T-helper 2 cell treated with Interferon-gamma antibody and Interleukin-4, amounts not matched to agents 100 ng/mL and 5 ng/mL, for 36 hours (primary cell): ENCODE measurements around the gene NYNRIN. TPM values are rescaled to one million over a fixed set of nuclear protein-coding genes. Genes with fewer than 3 reads are reported as not detected.
"Not testable (repeated sequence)": the region's sequence is repeated elsewhere in the genome, so short reads cannot be mapped to it uniquely, and the experiment has no call there.

Experiments
- intact Hi-C: fragments of 100-400 bp; cut with micrococcal nuclease; formaldehyde crosslinking; loops from one replicate; pipeline ENCODE4 v1.15.1; 2023
- total RNA-seq: library from RNA; stranded (reverse); gene quantifications from 2 replicates; pipeline ENCODE4 v1.2.3, GENCODE V29; 2022

NYNRIN gene
- 0.14 TPM in 2 replicates for total RNA-seq

DNA sequence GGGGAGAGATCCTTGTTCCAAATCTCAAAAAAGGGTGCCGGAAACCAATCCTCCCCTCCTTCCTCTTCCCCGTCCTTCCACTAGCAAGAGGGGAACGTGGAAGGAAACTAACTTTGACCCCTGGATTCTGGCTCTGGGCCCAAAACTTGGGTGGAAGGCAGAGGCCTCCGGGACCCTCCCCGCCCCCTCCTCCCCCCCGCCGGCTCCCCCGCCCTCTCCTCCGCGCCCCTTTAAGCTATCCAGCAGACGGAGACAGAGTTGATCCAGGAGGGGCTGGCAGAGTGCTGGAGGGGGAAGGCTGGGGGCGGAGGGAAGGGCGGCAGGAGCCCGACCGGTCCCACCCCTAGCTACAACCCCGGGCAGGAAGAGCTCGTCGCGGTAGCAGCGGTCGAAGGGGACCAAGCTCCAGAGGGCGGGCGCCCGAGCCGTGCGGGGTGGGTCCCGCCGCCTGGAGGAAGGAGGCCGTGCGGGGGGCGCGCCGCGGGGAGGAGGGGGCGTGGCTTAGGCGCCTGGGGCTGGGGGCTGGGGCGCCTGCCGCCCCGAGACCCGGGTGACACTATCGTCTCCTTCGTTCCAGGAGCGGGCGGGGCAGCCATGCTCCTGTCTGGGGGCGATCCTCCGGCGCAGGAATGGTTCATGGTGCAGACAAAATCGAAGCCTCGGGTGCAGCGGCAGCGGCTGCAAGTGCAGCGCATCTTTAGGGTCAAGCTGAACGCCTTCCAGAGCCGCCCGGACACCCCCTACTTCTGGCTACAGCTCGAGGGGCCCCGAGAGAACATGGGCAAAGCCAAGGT is at the start of gene NYNRIN:
NYNRIN (plus strand) TSS at position 351 of the 794 bp plus-strand sequence; CDS start at position 595, 244 bp downstream.
- intact Hi-C loops, result no loop called here

DNA sequence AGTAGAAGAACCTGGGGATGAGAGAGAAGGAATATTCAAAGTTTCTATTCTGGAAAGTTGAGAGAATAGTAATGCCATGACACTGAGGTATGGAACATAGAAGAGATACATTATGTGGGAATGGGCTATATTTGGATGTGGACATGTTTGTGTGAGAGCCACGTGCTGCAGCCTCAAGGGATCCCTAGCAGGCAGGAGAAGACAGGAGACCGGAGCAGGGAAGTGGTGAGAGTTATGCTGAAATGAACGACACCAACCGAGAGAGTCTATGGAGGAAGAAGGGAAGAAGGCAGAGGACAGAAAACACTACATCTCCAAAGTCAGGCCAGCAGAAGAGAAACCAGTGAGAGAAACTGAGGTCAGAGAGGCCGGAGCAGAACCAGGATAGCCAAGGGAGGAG is 49.1 kb upstream of the NYNRIN start:
- intact Hi-C loops, result no loop called here

DNA sequence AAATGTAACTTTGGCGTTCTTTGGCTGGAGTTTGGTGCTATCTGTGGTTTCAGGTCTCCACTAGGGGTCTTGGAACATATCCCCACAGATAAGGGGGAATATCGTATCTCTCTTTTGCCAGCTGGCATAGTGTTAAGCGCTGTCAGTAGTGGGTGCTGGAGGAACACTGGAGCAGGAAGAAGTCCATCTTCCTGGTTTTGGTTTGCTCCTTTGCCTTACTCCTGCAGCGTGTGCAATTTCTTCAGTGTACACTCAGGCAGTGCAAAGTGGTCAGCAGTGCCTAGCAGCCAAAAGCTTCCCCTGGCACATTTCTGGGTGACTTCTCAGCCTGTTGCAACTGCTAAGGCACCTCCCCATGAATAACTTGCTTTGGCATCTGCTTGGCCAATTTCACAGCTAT is 47.3 kb upstream of the NYNRIN start:
- intact Hi-C loops, result no loop called here

DNA sequence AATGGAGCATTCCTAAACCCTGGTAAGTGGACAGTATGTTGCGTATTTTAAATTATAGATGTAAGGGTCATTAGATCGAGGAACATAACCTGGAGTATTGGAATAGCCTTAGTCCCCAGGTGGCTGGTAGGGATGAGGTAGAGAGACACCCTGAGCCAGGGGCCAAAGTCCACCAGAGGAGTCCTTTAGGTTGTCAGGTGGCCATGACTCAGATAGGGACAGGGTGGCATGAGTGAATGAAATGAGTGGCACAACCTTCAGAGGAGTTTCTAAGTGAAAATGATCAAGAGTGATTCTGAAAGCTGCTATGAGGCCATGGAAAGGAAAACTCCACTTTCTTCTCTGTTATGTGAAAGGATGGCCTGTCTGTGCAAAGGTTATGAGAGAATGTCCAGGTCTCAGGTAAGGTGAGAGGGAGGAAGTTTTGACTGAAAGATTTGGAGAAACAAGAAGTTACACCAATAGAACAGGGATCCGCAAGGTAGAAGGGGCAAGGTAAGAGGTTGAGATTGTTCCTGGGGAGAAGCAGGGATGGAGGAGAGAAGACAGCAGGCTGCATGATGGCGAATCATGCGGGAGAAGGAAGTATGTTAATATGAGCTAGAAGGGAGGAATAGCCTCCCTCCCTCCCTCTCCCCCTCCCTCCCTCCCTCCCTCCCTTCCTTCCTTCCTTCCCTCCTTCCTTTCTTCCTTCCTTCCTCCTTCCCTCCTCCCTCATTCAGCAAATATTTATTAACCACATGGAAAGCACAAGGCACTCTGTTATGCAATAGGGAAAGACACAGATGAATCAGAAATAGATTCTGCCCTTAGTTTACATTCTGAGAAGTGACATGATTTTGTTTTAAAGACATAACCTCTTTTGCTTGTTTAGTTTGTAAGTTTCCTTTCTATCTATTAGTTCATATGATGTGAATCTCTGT is 45.0 kb upstream of the NYNRIN start:
- intact Hi-C loops, result no loop called here

DNA sequence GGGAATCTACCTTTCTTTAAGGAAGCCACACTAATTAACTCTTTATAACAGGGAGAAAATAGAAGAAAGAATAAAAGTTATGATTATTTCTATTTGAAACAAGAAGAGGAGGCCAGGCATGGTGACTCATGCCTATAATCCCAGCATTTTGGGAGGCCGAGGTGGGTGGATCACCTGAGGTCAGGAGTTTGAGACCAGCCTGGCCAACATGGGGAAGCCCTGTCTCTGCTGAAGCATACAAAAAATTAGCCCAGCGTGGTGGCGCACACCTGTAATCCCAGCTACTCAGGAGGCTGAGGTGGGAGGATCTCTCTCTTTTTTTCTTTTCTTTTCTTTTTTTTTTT is 44.3 kb upstream of the NYNRIN start:
- intact Hi-C loops, result not testable (repeated sequence)

DNA sequence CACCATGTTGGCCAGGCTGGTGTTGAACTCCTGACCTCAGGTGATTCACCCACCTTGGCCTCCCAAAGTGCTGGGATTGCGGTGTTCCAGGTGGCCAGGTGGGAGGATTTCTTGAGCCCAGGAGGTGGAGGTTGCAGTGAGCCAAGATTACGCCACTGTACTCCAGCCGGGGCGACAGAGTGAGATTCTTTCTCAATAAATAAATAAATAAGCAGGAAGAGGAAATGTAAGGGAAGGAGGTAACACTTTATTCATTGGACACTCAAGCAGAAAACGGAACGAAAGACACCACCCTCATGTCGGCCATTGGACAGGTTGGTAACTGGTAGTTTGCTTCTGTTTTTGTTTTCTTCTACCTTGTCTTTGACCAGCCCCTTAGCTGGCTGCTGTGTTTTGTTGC is 43.8 kb upstream of the NYNRIN start:
- intact Hi-C loops, result no loop called here

DNA sequence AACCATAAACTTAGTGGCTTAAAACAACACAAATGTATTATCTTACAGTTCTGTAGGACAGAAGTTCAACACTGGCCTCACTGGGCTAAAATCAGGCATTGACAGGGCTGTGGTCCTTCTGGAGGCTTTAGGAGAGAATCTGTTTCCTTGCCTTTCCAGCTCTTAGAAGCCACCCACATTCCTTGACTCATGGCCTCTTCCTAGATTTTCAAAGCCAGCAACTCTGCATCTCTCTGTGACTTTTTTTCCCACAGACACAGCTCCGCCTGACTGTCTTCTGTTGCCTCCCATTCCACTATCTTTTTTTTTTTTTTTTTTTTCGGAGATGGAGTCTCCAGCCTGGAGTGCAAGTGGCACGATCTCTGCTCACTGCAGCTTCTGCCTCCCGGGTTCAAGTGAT is 42.6 kb upstream of the NYNRIN start:
- intact Hi-C loops, result no loop called here

DNA sequence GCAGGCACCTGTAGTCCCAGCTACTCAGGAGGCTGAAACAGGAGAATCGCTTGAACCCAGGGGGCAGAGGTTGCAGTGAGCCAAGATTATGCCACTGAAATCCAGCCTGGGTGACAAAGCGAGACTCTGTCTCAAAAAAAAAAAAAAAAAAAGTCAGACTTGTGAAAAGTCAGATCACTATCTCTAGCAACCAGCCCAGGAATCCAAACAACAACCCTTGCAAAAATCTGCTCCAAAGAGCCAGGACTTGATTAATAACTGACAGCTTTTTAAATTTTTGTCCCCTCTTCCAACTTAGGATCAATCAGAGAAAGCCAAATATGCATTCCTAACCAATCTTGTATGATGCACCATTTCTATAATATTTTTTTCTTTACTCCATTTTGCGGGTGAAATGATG is 38.5 kb upstream of the NYNRIN start:
- intact Hi-C loops, result no loop called here

DNA sequence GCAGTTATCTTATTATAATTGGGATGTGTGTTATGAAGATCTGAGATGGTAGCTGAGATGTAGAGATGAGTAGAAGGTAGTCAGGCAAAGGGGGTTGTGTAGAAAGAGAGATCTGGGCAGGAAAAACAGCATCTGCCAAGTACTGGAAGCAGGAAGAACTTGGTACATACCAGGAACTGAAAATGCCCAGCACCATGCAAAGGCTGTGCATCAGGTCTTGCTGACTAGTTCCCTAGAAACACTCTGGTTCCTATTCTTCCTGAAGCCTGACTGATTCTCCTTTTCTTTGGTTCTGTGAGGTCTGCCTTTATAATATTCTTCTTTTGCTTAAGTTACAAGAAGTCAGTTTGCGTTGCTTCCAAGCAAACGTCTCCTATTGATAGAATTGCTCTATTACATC is 37.5 kb upstream of the NYNRIN start:
- intact Hi-C loops, result no loop called here

DNA sequence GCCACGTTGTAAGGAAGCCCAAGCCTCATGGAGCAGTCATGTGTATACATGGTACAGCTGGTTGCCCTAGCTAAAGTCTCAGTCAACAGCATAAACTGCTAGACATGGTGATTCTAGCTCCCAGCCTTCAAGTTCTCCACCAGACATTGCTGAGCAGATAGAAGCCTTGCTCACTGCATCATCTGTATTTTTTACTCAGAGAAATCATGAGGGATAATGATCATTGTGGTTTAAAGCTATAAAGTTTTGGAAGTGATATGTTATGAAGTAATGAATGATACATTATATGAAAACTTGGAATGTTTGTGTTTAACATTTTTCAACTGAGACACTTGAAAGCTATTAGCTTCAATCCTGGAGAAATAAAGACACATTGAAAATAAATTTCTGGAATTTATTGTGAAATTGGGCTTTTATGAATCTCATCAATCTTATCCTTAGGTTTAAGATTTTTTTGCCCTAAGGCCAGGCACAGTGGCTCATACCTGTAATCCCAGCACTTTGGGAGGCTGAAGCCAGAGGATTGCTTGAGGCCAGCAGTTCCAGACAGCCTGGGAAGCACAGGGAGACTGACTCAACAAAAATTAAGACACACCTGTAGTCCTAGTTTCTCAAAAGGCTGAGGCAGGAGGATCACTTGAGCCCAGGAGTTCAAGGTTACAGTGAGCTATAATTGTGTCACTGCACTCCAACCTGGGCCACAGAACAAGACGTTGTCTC is 36.4 kb upstream of the NYNRIN start:
- intact Hi-C loops, result no loop called here

DNA sequence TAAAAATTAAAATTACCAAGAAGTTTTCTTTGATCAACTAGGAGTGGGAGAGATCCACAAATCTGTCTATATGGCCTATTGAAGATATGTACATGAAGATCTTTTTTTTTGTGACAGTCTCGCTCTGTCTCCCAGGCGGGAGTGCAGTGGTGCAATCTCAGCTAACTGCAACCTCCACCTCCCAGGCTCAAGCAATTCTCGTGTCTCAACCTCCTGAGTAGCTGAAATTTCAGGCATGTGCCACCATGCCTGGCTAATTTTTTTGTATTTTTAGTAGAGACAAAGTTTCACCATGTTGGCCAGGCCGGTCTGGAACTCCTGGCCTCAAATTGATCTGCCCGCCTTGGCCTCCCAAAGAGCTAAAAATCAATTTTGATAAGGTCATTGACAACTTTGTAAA is 35.4 kb upstream of the NYNRIN start:
- intact Hi-C loops, result no loop called here

DNA sequence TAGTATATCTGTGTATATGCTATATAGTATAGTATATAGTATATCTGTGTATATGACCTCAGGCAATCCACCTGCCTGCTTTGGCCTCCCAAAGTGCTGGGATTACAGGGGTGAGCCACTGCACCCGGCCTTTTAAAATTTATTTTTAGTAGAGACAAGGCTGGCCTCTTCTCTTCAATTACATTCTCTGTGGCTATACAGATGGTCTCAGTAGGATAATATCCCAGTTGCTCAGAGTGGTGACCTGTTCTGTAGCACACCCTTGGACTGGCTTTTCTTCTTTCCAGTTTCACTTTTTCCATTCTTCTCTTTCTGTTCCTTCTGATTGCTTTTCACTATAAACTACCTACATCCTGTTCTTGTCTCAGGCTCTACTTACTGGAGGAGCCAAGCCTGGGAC is 34.0 kb upstream of the NYNRIN start:
- intact Hi-C loops, result loop anchor here (1.0 to 5.0 kb wide), 2 partner anchors 33 to 66 kb away; no protein-coding TSS in a partner anchor

DNA sequence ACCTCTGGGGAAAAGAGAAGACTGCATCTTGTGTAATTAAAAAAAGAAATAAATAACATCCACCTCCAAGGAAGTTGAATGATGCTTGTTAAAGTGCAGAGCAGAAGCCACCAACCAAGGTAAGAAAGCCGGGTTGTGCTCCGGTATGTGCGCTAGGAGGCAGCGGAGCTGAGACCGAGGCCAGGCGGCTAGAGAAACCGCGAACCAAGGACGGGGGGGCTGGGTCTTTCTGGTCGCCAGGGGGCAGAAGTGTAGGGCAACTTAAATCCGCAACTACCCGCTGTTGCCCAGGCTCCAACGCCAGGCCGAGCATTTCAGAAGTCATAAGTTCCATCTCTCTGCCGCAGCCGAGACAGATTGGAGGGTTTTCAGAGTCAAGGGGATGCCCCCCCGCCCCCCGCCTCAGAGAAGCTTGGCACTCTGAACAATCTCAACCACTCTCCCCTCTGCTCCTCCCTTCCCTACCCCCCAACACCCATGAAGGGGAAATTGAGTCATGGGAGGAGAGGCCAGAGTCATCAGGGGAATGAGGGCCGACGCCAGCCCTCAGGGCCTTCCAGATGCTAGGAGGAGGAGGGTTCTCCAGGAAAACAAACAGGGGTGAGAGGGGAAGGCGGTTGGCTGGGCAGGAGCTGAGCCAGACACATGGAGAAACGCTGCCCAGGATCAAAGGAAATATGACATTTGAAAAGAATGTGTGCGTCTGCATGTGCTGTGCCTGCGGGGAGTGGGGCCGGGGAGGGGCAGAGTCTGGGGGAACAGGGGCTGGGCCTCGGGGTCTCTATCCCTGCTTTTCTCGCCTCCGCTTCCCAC is 33.0 kb upstream of the NYNRIN start:
- intact Hi-C loops, result loop anchor here (1.0 to 5.0 kb wide), 2 partner anchors 34 to 65 kb away; no protein-coding TSS in a partner anchor

DNA sequence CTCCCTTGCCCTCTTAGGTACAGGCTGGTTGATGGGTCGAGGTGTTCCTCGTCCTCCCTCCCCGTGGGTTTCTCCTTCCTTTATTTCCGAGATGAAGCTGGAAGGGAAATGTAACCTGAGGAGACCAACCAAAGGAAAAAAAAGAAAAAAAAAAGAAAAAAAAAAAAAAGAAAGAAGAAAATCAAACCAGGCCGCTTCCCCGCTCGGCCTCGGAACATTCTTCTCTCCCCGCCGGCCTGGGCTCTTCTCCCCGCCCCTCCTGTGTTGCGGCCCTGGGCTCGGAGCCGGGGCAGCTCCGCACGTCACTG is 32.4 kb upstream of the NYNRIN start:
- intact Hi-C loops, result loop anchor here (5.0 kb wide), 1 partner anchor 34 kb away; no protein-coding TSS in a partner anchor

DNA sequence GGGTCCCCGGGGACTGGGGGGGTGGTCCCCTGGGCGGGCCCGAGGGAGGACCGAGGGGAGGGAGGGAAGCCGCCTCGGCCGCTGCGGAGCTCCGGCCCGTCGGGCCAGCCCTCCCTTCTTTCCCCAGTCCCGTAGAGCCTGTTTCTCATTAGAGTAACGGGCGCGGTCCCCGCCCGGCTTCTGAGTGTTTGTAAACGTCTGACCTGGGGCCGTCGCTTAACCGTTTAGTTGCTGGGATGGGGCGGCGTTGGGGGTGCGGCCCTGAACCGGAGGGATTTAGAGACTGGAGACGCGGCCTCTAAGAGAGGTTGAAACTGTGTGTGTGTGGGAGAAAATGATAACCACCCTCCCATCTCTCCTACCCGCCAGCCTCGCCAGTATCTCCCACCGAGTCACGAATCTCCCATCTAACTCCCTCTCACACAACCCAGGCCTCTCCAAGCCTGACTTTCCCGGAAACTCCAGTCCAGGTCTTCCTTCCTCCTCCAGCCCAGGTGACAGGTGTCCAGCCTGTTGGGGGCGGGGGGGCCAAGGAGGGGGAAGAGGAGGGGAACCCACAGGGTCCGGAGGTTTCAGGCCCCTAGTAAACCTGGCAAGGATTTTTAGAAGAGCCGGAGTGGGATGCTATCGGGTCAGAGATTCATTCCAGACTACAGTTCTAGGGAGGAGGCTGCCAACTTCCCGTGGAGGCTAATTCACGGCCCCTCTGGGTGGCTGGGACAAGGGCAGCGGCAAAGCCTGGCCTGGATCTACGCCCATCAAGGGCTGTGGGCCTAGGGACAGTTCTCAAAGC is 31.9 kb upstream of the NYNRIN start:
- intact Hi-C loops, result loop anchor here (5.0 kb wide), 1 partner anchor 35 kb away; no protein-coding TSS in a partner anchor

DNA sequence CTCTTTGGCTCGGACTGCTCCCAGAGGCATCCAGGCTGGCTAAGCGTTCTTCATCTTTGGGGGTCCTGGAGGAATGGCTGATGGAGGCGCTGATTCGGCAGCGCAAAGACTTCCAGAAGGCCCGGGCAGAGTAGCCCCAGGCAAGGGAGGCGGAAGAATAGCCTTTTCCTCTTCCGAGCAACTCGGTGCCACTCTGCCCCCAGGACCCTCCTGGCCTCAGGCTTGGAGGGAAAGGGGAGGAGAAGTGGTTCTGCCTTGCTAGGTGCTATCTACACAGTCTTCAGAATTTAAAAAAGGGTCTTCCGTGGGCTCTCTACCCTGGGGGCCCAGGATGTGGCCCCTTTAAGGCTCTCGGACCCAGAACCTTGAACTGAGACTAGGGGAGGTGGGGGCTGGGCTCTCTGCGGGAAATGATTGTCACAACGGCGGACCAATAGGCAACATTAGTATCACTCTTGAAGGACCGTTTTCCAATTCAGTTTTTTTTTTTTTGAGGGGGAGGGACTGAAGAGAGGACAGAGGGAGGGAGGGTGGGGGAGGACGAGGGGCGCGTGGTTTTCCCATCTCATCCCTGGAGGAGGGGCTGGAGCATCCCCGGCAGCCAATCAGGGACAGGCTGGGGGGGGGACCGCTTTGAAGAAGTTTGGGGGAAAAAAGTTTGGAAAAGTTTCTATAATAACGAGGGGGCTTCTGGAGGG is 31.1 kb upstream of the NYNRIN start, which contains the start of gene NFATC4:
NFATC4 (plus strand) TSS at position 671 of the 698 bp plus-strand sequence. CDS start 157 bp downstream, outside the sequence.
- intact Hi-C loops, result loop anchor here (5.0 kb wide), 1 partner anchor 35 kb away; no protein-coding TSS in a partner anchor

DNA sequence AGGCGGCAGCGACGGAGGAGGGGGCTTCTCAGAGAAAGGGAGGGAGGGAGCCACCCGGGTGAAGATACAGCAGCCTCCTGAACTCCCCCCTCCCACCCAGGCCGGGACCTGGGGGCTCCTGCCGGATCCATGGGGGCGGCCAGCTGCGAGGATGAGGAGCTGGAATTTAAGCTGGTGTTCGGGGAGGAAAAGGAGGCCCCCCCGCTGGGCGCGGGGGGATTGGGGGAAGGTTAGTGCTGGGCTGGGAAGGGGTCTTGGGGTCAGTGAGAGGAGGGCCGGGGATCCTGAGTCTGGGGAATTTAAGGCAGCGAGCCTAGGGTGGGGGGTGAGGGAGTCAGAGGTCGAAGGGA is 30.6 kb upstream of the NYNRIN start:
- intact Hi-C loops, result loop anchor here (5.0 kb wide), 1 partner anchor 36 kb away; no protein-coding TSS in a partner anchor

DNA sequence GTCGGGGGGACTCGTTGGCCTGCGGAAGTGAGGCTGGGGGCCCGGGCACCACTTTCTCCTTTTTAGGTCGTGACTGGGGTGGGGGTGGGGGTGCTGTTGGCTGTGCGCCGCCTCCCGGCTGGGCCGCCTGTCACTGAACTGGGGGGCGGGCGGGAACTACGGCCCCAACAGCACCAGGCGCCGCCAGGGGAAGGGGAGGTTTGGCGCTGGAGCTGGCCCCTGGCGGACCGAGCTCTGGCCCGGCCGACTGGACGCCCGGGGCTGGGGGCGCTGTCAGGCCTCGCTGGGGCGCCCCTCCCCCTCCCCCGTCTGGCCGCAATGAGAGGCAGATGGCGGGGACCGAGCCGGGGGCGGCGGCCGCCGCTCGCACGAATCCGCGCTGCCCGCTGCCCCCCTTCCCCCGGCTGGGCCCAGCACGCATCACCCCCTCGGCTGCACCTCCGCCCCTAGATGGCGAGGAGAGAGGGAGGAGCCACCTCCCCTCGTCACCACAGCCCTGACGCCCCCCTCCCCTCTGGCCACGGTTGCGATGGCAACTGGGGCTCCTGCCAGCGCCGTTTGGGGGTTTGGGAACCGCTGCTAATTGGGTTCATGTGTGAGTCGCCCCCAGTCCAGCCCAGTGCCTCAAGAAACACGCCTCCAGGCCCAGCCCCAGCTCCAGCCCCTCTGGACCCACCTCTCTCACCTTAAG is 30.1 kb upstream of the NYNRIN start:
- intact Hi-C loops, result loop anchor here (5.0 kb wide), 1 partner anchor 36 kb away; no protein-coding TSS in a partner anchor
